Epithelial cell of proximal tubule (primary cell): ENCODE measurements around the gene CACNA1C. TPM values are rescaled to one million over a fixed set of nuclear protein-coding genes. Genes with fewer than 3 reads are reported as not detected.

Experiments used
- DNase-seq: peaks from one replicate; pipeline ENCODE4 v3.0.0-alpha.2; 2011; ENCODE audit warnings: low read depth
- H3K4me3 ChIP-seq: 2 replicates; pipeline ENCODE4 v1.5.1; 2011; ENCODE audit warnings: low read depth, mild to moderate bottlenecking, low read length
- total RNA-seq: library from RNA; depleted of rRNA; stranded (reverse); fragments of >200 nt; gene quantifications from 2 replicates; pipeline ENCODE4 v1.2.3, GENCODE V29; 2015
- TF ChIP-seq, protein P1 (sequence below): conservative IDR thresholded peaks from 2 replicates; pipeline ENCODE4 v1.5.1; 2012; ENCODE audit warnings: low read depth, mild to moderate bottlenecking, low read length

The CACNA1C gene
- total RNA-seq, 1 donor from 2014 or later = not detected

DNA sequence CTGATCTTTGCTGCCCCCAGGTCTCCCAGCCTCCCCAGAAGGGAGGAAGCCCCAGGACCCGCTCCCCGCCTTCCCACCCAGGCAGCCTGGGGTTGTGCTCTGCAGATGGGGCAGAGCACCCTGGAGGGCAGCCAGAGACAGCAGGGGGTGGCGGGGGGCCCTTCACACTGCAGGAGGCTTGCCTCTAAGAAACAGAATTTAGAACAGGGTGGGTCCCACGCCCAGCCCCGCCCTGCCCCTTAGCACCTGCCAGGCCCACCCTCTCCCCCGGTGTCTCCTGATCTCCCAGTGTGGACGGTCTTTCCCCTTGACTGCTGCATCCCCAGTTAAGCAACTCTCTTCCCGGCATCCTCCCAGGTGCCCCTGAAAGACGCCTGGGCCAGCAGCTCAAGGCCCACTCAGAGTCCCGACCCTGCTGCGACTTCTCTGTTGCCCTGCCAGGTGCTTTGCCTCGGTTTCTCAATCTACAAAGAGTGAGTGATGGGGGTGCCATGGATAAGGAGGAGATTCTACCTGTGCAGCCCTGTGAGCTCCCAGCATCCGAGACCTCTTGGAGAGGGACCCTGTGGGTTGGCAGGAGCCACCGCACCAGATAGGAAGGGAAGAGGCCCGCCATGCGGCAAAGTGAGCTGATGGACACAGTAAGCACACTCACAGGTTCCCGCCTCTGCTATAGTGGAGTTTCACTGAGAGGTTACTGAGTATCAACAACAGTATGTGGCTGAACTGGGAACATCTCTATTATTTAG is 414.8 kb downstream of the CACNA1C start:
- DNase-seq = no peak
- H3K4me3 ChIP-seq = no peak overlapping the region
- TF ChIP-seq, protein P1, sequence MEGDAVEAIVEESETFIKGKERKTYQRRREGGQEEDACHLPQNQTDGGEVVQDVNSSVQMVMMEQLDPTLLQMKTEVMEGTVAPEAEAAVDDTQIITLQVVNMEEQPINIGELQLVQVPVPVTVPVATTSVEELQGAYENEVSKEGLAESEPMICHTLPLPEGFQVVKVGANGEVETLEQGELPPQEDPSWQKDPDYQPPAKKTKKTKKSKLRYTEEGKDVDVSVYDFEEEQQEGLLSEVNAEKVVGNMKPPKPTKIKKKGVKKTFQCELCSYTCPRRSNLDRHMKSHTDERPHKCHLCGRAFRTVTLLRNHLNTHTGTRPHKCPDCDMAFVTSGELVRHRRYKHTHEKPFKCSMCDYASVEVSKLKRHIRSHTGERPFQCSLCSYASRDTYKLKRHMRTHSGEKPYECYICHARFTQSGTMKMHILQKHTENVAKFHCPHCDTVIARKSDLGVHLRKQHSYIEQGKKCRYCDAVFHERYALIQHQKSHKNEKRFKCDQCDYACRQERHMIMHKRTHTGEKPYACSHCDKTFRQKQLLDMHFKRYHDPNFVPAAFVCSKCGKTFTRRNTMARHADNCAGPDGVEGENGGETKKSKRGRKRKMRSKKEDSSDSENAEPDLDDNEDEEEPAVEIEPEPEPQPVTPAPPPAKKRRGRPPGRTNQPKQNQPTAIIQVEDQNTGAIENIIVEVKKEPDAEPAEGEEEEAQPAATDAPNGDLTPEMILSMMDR = no peak

DNA sequence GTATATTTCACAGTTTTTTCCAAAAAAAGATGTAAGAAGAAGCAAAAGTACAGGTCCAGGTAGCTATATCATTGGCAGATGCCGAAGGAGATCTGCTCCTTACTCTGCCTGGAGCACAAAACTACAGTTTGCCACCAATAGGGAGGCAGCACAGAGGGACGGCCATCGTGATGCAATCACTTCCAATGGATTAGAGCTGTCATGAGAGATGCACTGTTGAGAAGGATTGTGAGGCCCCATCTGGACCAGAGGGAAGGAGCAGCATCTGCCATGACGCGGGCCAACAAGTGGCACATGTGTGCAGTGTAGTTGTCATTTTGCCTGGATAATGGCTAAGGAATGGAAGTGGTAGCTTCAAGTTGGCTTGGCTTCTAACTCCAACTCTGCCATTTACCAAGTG is 423.2 kb downstream of the CACNA1C start:
- no peak for DNase-seq
- TF ChIP-seq, protein P1 = no peak
- H3K4me3 ChIP-seq = no peak overlapping the region

DNA sequence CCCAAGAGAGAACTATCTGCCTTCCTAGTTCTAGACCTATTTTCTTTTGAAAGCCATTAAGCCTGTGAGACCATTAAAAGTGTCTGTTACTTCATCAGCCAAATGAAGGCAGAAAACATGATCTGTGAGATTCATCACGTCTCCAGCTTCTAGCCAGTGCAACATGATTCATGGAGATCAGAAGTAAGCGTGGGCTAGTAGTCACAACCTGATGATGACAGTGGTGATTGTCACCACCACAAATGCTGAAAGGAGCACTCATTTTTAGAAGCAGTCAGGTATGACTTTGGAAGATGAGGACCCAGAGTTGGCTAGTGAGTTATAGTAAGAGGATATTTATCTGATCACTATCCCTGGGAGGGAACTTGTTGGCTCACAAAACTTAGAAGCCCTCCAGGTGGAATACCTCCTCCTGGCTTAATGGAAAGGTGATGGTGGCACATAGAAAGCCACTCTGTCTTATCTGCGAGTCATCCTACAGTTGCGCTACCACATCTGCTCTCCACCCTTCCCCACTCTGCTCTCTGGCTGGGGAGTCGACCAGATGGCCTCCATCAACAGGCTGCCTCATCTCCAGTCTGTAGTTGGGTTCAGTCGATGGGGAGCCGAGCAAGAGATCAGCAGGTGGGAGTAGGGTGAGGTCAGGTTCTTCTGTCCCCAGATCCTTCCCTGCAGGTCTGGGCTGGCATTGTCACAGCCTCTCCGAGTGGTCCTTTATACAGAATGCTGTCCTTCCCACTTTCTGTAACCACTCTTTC is 424.4 kb downstream of the CACNA1C start:
- TF ChIP-seq, protein P1 = no peak
- no peak overlapping the region for H3K4me3 ChIP-seq
- no peak for DNase-seq

DNA sequence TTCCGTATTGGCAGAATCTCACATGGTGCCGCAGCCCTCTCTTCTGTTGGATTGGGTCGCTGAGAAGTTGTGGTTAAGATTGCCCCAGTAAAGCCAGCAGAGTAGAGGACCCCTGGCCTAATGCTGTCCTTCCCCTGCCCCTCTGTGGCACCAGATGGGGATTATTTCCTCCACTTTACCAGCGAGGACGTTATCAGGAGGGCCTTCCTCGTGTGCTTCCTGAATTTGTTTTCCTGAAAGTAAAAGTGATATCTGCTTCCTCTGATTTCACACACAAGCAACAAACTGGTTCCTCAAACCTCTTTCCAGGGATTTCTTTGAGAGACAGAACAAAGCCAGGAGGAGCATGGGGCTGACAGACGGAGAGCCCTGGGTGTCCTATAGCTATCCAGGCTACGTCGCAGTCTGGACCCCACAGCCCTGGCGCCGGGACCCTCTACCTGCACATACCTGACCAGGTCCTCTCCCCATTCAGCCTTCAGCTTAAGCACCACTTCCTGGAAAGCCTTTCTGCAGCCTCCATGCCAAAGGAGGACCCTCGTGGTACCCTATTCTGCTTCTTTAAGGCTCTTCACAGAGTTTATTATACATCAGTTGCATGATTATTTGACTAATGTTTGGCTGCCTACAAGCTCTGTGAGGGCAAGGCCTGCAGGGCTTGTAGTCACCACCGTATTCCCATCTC is 427.2 kb downstream of the CACNA1C start:
- TF ChIP-seq, protein P1 = no peak
- H3K4me3 ChIP-seq = no peak overlapping the region
- DNase-seq = no peak

DNA sequence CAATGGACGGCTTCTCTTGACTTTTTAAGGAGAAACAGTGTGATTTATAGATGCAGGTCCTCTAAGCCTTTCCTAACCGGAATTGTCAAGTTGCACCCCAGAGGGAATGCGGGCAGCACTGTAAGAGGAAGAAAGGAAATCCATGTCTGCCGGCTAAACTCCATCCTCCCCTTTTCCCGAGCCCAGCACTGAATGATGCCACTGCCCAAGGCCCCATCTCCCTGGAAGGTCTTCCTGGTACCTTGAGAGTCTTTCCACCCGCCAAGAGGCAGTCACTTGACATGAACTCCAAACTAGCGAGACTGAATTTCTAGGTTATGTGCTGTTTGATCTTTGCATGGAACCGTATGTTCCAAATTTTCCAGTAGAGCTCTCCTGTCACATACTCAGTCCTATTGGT is 428.6 kb downstream of the CACNA1C start:
- no peak overlapping the region for H3K4me3 ChIP-seq
- no peak for DNase-seq
- TF ChIP-seq, protein P1 = no peak

DNA sequence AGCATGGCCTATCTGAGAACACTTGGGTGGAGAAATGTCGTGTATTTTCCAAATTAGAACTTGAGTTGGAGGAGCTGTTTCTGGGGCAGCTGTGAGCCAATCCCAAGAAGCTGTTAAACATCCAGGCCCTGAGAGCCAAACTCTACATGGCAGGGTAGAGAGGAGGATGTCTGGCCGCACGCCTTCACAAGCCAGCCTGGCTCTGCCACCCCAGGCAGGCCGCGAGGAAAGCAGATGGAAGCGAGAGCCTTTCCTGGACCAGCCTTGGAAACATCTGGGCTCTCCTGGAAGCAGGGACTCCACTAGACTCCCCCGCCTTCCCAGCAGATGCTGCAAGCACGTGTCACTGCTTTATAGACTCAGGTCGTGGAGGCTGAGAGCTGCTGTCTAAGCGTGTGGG is 429.2 kb downstream of the CACNA1C start:
- TF ChIP-seq, protein P1 = no peak
- H3K4me3 ChIP-seq = no peak overlapping the region
- DNase-seq = no peak
